H1 (cell line): ENCODE data around the gene TSKS. TPM values are rescaled to one million over a fixed set of nuclear protein-coding genes. Genes with fewer than 3 reads are reported as not detected.

Source experiments
- CTCF ChIA-PET: fragments of 300-600 bp; sonication (Branson Sonifier 250); formaldehyde crosslinking; loops from one replicate; lab custom pipeline; 2021; ENCODE audit not compliant: partially characterized antibody; lab: Charles Lee
- POLR2A ChIA-PET: fragments of 300-600 bp; sonication (Branson Sonifier 250); formaldehyde crosslinking; loops from one replicate; lab custom pipeline; 2021; ENCODE audit warnings: inconsistent platforms; ENCODE audit not compliant: partially characterized antibody; lab: Charles Lee
- DNase-seq, 2 experiments: peaks; one replicate each; pipeline versions ENCODE4 v3.0.0 to v3.0.0-alpha.2; 2010 to 2022; ENCODE audit warnings: low spot score in 2 of 2, low read depth in 1 of 2, mixed read lengths in 1 of 2
- FAIRE-seq: peaks from 2 replicates; lab custom pipeline; 2011; peaks lifted over from hg19 to GRCh38; lab: Jason Lieb, UNC
- H2AFZ ChIP-seq: 2 replicates; pipeline ENCODE4 v1.8.1; 2012; ENCODE audit warnings: low read length, inconsistent platforms
- H2AK5ac ChIP-seq: 2 replicates; pipeline ENCODE4 v1.6.1; 2013; ENCODE audit warnings: low read depth, low read length
- H2BK120ac ChIP-seq: replicated peaks from 2 replicates; pipeline ENCODE3; 2013; ENCODE audit warnings: low read depth, low read length, inconsistent platforms
- H2BK12ac ChIP-seq: 2 replicates; pipeline ENCODE4 v1.6.1; 2013; ENCODE audit warnings: low read depth, low read length
- H2BK15ac ChIP-seq: 2 replicates; pipeline ENCODE4 v1.6.1; 2013; ENCODE audit warnings: low read length
- H2BK20ac ChIP-seq: 2 replicates; pipeline ENCODE4 v1.6.1; 2013; ENCODE audit warnings: low read length
- H2BK5ac ChIP-seq: 2 replicates; pipeline ENCODE4 v1.6.1; 2013; ENCODE audit warnings: low read depth, low read length
- H3K14ac ChIP-seq: 2 replicates; pipeline ENCODE4 v1.6.1; 2013; ENCODE audit warnings: inconsistent platforms; ENCODE audit not compliant: insufficient read length
- H3K18ac ChIP-seq: 2 replicates; pipeline ENCODE4 v1.6.1; 2013; ENCODE audit warnings: low read length; ENCODE audit errors: extremely low read depth
- H3K23ac ChIP-seq: 2 replicates; pipeline ENCODE4 v1.6.1; 2013; ENCODE audit warnings: inconsistent platforms; ENCODE audit not compliant: insufficient read length
- H3K23me2 ChIP-seq: 2 replicates; pipeline ENCODE4 v1.6.1; 2013; ENCODE audit warnings: low read depth, low read length
- H3K27ac ChIP-seq: 2 replicates; pipeline ENCODE4 v1.6.1; 2011; ENCODE audit warnings: low read depth, low read length, inconsistent platforms
- H3K27me3 ChIP-seq, 4 experiments: replicated peaks in 1 of 4; 1 replicate in 1 of 4; 2 replicates in 3 of 4; pipeline versions ENCODE4 v1.6.1 to v1.8.1; 2011 to 2013; ENCODE audit warnings: low read length in 3 of 4, mild to moderate bottlenecking in 3 of 4, inconsistent platforms in 2 of 4, mixed read lengths in 2 of 4, moderate library complexity in 1 of 4; ENCODE audit not compliant: control insufficient read depth in 3 of 4, insufficient read depth in 3 of 4; ENCODE audit errors: extremely low read depth in 1 of 4
- H3K36me3 ChIP-seq, 4 experiments: 2 replicates each; pipeline versions ENCODE4 v1.6.1 to v1.8.1; 2011 to 2013; ENCODE audit warnings: mild to moderate bottlenecking in 4 of 4, low read length in 3 of 4, moderate library complexity in 2 of 4, control low read depth in 1 of 4, inconsistent platforms in 1 of 4; ENCODE audit not compliant: insufficient read depth in 4 of 4, control insufficient read depth in 2 of 4
- H3K4ac ChIP-seq: replicated peaks from 2 replicates; pipeline ENCODE3; 2013; ENCODE audit warnings: low read length, low read depth, mixed read lengths, inconsistent platforms; ENCODE audit not compliant: insufficient read length
- H3K4me1 ChIP-seq, 4 experiments: replicated peaks in 1 of 4; 1 replicate in 1 of 4; 2 replicates in 3 of 4; pipeline versions ENCODE4 v1.6.1 to v1.8.1; 2011 to 2013; ENCODE audit warnings: low read length in 3 of 4, inconsistent platforms in 2 of 4, mixed read lengths in 1 of 4; ENCODE audit not compliant: insufficient read depth in 4 of 4, control insufficient read depth in 3 of 4
- H3K4me2 ChIP-seq, 2 experiments: 2 replicates each; pipeline versions ENCODE4 v1.6.1 to v1.8.1; 2011 to 2013; ENCODE audit warnings: low read depth in 2 of 2, low read length in 2 of 2, control low read depth in 1 of 2, inconsistent platforms in 1 of 2, mild to moderate bottlenecking in 1 of 2; ENCODE audit not compliant: insufficient read depth in 1 of 2
- H3K4me3 ChIP-seq, 4 experiments: fragments of 200-600, 300-600 bp in 1 of 4; sonication (generic), shearing (Covaris generic), sonication (Bioruptor Twin) in 1 of 4; 2 replicates each; pipeline versions ENCODE4 v1.5.1 to v1.8.1; 2011 to 2016; ENCODE audit warnings: low read length in 4 of 4, low read depth in 3 of 4, control low read depth in 2 of 4, inconsistent platforms in 2 of 4, mild to moderate bottlenecking in 2 of 4, mixed read lengths in 1 of 4, moderate library complexity in 1 of 4; ENCODE audit not compliant: insufficient read depth in 2 of 4; ENCODE audit errors: extremely low read depth in 1 of 4
- H3K56ac ChIP-seq: replicated peaks from 2 replicates; pipeline ENCODE3; 2013; ENCODE audit warnings: low read depth, mild to moderate bottlenecking, mixed read lengths, low read length, inconsistent platforms; ENCODE audit not compliant: insufficient read length
- H3K79me1 ChIP-seq: 2 replicates; pipeline ENCODE4 v1.6.1; 2013; ENCODE audit warnings: low read depth, low read length, control low read depth
- H3K79me2 ChIP-seq, 2 experiments: 2 replicates each; pipeline versions ENCODE4 v1.6.1 to v1.8.1; 2012 to 2013; ENCODE audit warnings: low read length in 2 of 2, mild to moderate bottlenecking in 2 of 2, inconsistent platforms in 1 of 2; ENCODE audit not compliant: insufficient read depth in 2 of 2, control insufficient read depth in 1 of 2
- H3K9ac ChIP-seq, 4 experiments: replicated peaks in 1 of 4; 1 replicate in 1 of 4; 2 replicates in 3 of 4; pipeline versions ENCODE4 v1.6.1 to v1.8.1; 2011 to 2013; ENCODE audit warnings: low read depth in 3 of 4, low read length in 3 of 4, control low read depth in 2 of 4, mild to moderate bottlenecking in 2 of 4, moderate library complexity in 2 of 4, inconsistent platforms in 1 of 4; ENCODE audit errors: extremely low read depth in 1 of 4
- H3K9me3 ChIP-seq, 2 experiments: 2 replicates each; pipeline versions ENCODE4 v1.6.1 to v1.8.1; 2012 to 2013; ENCODE audit warnings: mild to moderate bottlenecking in 2 of 2, moderate library complexity in 2 of 2, control low read depth in 1 of 2, inconsistent platforms in 1 of 2, low read depth in 1 of 2, low read length in 1 of 2, mixed read lengths in 1 of 2; ENCODE audit not compliant: insufficient read depth in 2 of 2
- H4K20me1 ChIP-seq, 2 experiments: replicated peaks in 1 of 2; 2 replicates each; pipeline versions ENCODE3 to v1.8.1; 2011 to 2013; ENCODE audit warnings: inconsistent platforms in 2 of 2, low read length in 2 of 2, mild to moderate bottlenecking in 1 of 2; ENCODE audit not compliant: insufficient read depth in 2 of 2, control insufficient read depth in 1 of 2
- H4K5ac ChIP-seq: 2 replicates; pipeline ENCODE4 v1.6.1; 2013; ENCODE audit warnings: low read length, low read depth, mixed read lengths, inconsistent platforms; ENCODE audit not compliant: insufficient read length
- H4K8ac ChIP-seq: 2 replicates; pipeline ENCODE4 v1.8.0; 2013; ENCODE audit warnings: mild to moderate bottlenecking, moderate library complexity, low read length, inconsistent platforms; ENCODE audit not compliant: insufficient read depth; ENCODE audit errors: extremely low read depth
- H4K91ac ChIP-seq: replicated peaks from 2 replicates; pipeline ENCODE3; 2013; ENCODE audit warnings: low read length, mixed read lengths, inconsistent platforms; ENCODE audit not compliant: insufficient read length
- KDM1A ChIP-seq: fragments of 200-600, 300-600 bp; sonication (generic); IDR thresholded peaks from 2 replicates; pipeline ENCODE4 v1.7.1; 2016; ENCODE audit warnings: mild to moderate bottlenecking, low read length, borderline replicate concordance
- SP2 ChIP-seq: IDR thresholded peaks from 2 replicates; pipeline ENCODE4 v1.6.1; 2012; ENCODE audit warnings: mild to moderate bottlenecking, low read length, inconsistent platforms
- WGBS, 2 experiments: shearing (Covaris generic) in 1 of 2; methylation state at CpG; one replicate each; pipeline versions ENCODE4 v1.1.6 to v1.1.7; 2013 to 2015; ENCODE audit warnings: low lambda C conversion rate in 2 of 2, mixed read lengths in 2 of 2, inconsistent platforms in 1 of 2, low coverage in 1 of 2, missing lambda C conversion rate in 1 of 2; ENCODE audit not compliant: insufficient replicate concordance in 2 of 2, insufficient coverage in 1 of 2, insufficient read length in 1 of 2; ENCODE audit errors: extremely low coverage in 1 of 2, missing lambda C conversion rate in 1 of 2; 5-methylcytosine and 5-hydroxymethylcytosine counted together
- polyA plus RNA-seq, 7 experiments: library from polyadenylated mRNA; depleted of rRNA in 3 of 7; stranded (reverse) in 5 of 7; unstranded in 2 of 7; fragments of >200 nt in 5 of 7; fragments of 200-250 nt in 2 of 7; gene quantifications; 1 replicate in 5 of 7; 2 replicates in 1 of 7; 4 replicates in 1 of 7; pipeline versions ENCODE4 v1.2.1 to v1.2.3, GENCODE V29; 2011 to 2013; ENCODE audit warnings: missing spikeins in 2 of 7, mixed read lengths in 2 of 7
- total RNA-seq: library from RNA; stranded (reverse); fragmentation: NEBNext Ultra II Directional; extraction: Animal tissue kit (Norgen Biotek cat#: 25700); gene quantifications from 2 replicates; pipeline ENCODE4 v1.2.1, GENCODE V29; 2021

Gene TSKS
- total and polyA plus RNA-seq, 2 of the 8 experiments (the other 6 are each of a cell fraction or from before 2014, with no cell fraction given), result 0.21 TPM; not detected in 1

DNA sequence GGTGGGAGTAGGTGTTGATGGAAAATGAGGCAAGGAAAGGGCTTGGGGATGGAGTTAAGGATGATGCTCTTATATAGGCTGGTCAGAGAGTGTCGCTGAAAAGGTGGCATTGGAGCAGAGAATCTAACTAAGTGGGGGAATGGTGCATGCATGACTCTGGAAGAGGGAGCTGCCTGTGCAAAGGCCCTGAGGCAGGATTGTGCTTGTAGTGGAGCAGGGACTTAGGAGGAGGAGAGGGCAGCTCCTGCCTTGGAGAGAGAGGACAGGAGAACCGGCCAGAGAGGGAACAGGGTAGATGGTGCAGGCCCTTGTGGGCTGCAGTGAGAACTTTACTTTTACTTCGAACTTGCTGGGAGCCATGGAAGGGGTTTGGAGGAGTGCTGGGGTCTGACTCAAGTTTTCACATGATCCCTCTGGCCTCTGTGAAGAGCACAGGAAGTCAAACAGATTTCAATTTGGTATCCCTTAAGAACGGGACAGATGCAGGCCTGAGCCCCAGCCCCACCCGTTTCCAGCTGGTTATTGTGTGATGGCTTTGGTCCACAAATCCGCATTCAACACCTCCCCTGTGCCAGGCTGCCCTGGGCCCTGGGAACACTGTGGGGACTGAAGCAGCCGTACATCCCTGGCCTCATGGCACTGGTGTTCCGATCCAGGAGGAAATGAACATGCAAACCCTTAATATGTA lies 10.7 kb upstream of the TSKS start:
- TF ChIP-seq KDM1A, result peak; percentile 50; the same call in 1 of the 2 replicates
- no peak for TF ChIP-seq SP2
- no peaks in the 10 kb centered on the region; a peak in 1 of 8 replicates for H3K36me3 ChIP-seq
- H4K91ac ChIP-seq, result no peak overlapping the region
- H2BK5ac ChIP-seq, result no peak overlapping the region
- no peak overlapping the region for H3K14ac ChIP-seq
- no peak overlapping the region for H3K23ac ChIP-seq
- no peak overlapping the region for H4K8ac ChIP-seq
- H3K4me2 ChIP-seq, result no peak overlapping the region
- H2AFZ ChIP-seq, result no peak overlapping the region
- 91% methylated on average over 8 of the region's 8 CpGs; no CpG with 5 or more reads in 1 of the 2 experiments for WGBS, 2 experiments
- no peak overlapping the region; a peak in 2 of 7 replicates for H3K9ac ChIP-seq
- H3K56ac ChIP-seq, result no peak overlapping the region
- no peaks in the 10 kb centered on the region for H3K4me1 ChIP-seq
- H3K18ac ChIP-seq, result no peak overlapping the region
- peaks cover 29% of the 10 kb centered on the region for H3K79me1 ChIP-seq
- peaks cover 0 to 7% of the 10 kb centered on the region in 2 experiments; a peak in 2 of 4 replicates for H3K79me2 ChIP-seq
- no peak overlapping the region for H3K4ac ChIP-seq
- no peak overlapping the region for H4K5ac ChIP-seq
- H3K9me3 ChIP-seq, result no peaks in the 10 kb centered on the region
- DNase-seq (no peak), FAIRE-seq (no peak)
- no peak overlapping the region for H2BK120ac ChIP-seq
- H3K27me3 ChIP-seq, result no peaks in the 10 kb centered on the region
- H3K27ac ChIP-seq, result 0 out of 2 replicates have a peak overlapping the region, but pooled peaks have one; percentile 36
- H3K23me2 ChIP-seq, result no peaks in the 10 kb centered on the region
- peaks cover 2 to 12% of the 10 kb centered on the region in 2 experiments for H4K20me1 ChIP-seq
- 0 out of 2 replicates have a peak overlapping the region, but pooled peaks have one; percentile 39 for H2AK5ac ChIP-seq
- ChIA-PET POLR2A (interaction anchor here (0.8 to 1.9 kb wide), 3 partner anchors 10 to 155 kb away, joined by 3 to 5 read pairs (median 3); partner anchors contain the start of gene ATF5), CTCF (interaction anchor here (3.0 kb wide), 1 partner anchor 57 kb away, joined by 17 read pairs; no protein-coding TSS in a partner anchor)
- no peak overlapping the region for H2BK15ac ChIP-seq
- no peak overlapping the region for H2BK12ac ChIP-seq
- H3K4me3 ChIP-seq, result no peak overlapping the region
- H2BK20ac ChIP-seq, result no peak overlapping the region
